BLaER1 treated with 17β-estradiol and CSF1 and Interleukin-3, amounts not matched to agents 10 nM and 100 nM (cell line): ENCODE measurements around the gene SLIT3.

Experiments
- H3K27ac ChIP-seq, 11 experiments: shearing (Covaris generic); formaldehyde crosslinking; 2 replicates each; pipeline ENCODE4 v1.8.1; 2022
- H3K27me3 ChIP-seq, 11 experiments: shearing (Covaris generic); formaldehyde crosslinking; 2 replicates each; pipeline ENCODE4 v1.8.1; 2022
- H3K36me3 ChIP-seq, 11 experiments: shearing (Covaris generic); formaldehyde crosslinking; 2 replicates each; pipeline ENCODE4 v1.8.1; 2022
- H3K4me1 ChIP-seq, 10 experiments: shearing (Covaris generic); formaldehyde crosslinking; 2 replicates each; pipeline ENCODE4 v1.8.1; 2022
- H3K4me2 ChIP-seq, 11 experiments: shearing (Covaris generic); formaldehyde crosslinking; 2 replicates each; pipeline ENCODE4 v1.8.1; 2022
- H3K4me3 ChIP-seq, 10 experiments: shearing (Covaris generic); formaldehyde crosslinking; 2 replicates each; pipeline ENCODE4 v1.8.1; 2022
- H3K9ac ChIP-seq, 11 experiments: shearing (Covaris generic); formaldehyde crosslinking; 2 replicates each; pipeline ENCODE4 v1.8.1; 2022
- H3K9me3 ChIP-seq, 11 experiments: shearing (Covaris generic); formaldehyde crosslinking; replicated peaks in 1 of 11; 2 replicates each; pipeline ENCODE4 v1.8.1; 2022
- H4K20me1 ChIP-seq, 11 experiments: shearing (Covaris generic); formaldehyde crosslinking; 2 replicates each; pipeline ENCODE4 v1.8.1; 2022
- Cebpa-rat ChIP-seq, 11 experiments: shearing (Covaris generic); IDR thresholded peaks; 2 replicates each; pipeline ENCODE4 v1.8.1; 2022

The SLIT3 gene

DNA sequence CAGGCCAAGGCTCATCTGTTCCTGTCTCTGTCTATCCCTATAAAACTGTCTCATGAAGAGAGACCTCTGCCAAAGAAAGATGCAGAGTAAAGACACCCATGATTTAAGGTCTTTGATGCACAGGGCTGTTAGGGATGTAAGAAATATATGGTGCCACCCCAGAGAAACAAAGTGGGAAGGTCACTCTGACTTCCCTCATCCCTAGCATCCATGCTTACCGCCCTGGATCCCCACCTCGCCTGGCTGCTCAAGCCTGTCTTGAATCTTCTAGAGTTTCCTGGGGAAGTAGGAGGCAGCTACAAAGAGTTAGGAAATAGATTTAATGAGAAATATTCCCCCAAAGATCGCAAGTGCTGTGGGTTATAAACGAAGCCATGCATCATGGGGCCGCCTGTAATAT lies 349.2 kb downstream of the SLIT3 start:
- H3K9me3 ChIP-seq: no peaks in the 10 kb centered on the region
- no peaks in the 10 kb centered on the region for H4K20me1 ChIP-seq
- no peaks in the 10 kb centered on the region for H3K27me3 ChIP-seq
- H3K4me3 ChIP-seq: no peak overlapping the region
- H3K4me1 ChIP-seq: peaks cover 0 to 3% (median 0%) of the 10 kb centered on the region in 10 experiments; a peak in 1 of 20 replicates
- TF ChIP-seq Cebpa-rat (IDR thresholded peaks at IDR 0.05): no peak
- no peak overlapping the region for H3K4me2 ChIP-seq
- H3K9ac ChIP-seq: no peak overlapping the region
- H3K36me3 ChIP-seq: no peaks in the 10 kb centered on the region
- no peak overlapping the region for H3K27ac ChIP-seq

DNA sequence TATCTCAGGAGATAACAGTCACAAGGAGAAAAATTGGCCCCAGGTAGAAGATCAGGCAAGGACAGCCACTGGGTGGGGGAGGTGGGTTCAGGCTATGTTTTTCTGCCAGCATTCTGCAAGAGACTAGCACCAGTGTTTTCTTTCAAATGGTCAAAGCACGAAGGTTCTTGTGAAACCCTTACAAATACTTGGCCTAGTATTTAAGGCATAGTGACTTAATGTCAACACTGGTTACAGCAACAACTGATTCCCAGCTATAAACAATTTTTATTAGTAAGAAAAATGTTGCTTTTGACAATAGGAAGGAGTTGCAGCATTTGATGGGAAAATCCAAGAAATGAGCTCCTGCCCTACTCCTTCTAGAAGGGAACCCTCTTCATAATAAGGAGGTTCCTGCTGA lies 349.6 kb downstream of the SLIT3 start:
- H3K4me1 ChIP-seq: peaks cover 0 to 3% (median 0%) of the 10 kb centered on the region in 10 experiments; a peak in 1 of 20 replicates
- no peak for TF ChIP-seq Cebpa-rat (IDR thresholded peaks at IDR 0.05)
- H4K20me1 ChIP-seq: no peaks in the 10 kb centered on the region
- no peak overlapping the region for H3K9ac ChIP-seq
- no peak overlapping the region for H3K27ac ChIP-seq
- H3K9me3 ChIP-seq: no peaks in the 10 kb centered on the region
- no peak overlapping the region for H3K4me3 ChIP-seq
- no peaks in the 10 kb centered on the region for H3K27me3 ChIP-seq
- H3K4me2 ChIP-seq: no peak overlapping the region
- H3K36me3 ChIP-seq: no peaks in the 10 kb centered on the region

DNA sequence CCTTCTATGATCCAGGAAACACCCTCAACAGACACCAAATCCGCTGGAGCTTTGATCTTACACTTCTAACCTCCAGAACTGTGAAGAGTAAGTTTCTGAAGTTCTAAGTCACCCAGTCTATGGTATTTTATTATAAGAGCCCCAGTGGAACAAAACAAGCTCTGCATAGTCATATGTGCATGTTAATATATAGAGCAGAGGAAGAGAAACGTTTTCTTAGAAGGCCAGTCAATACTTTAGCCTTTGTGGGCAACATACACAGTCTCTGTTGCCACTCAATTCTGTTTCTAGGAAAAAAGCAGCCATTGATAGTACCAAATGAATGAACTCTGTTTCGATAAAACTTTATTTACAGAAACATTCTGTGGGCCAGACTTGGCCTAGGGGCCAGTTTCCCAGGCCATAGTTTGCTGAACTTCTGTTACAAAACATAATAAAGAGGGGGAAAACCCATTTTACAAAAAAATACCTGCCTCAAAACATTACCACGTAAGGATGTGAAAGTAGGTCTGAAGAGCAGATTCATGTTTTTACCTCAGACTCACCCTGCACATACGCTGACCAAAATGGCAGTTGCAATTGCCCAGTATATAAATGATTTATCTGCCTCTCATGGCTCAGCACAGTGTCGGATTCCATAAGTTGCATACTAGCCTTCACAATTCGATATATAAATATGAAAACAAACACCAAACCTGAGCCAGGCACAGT lies 350.5 kb downstream of the SLIT3 start:
- H3K4me2 ChIP-seq: no peak overlapping the region
- no peaks in the 10 kb centered on the region for H3K9me3 ChIP-seq
- no peak for TF ChIP-seq Cebpa-rat (IDR thresholded peaks at IDR 0.05)
- H3K27ac ChIP-seq: no peak overlapping the region
- no peaks in the 10 kb centered on the region for H3K36me3 ChIP-seq
- no peak overlapping the region for H3K4me3 ChIP-seq
- H3K9ac ChIP-seq: no peak overlapping the region
- peaks cover 0 to 3% (median 0%) of the 10 kb centered on the region in 10 experiments; a peak in 1 of 20 replicates for H3K4me1 ChIP-seq
- H3K27me3 ChIP-seq: no peaks in the 10 kb centered on the region
- H4K20me1 ChIP-seq: no peaks in the 10 kb centered on the region

DNA sequence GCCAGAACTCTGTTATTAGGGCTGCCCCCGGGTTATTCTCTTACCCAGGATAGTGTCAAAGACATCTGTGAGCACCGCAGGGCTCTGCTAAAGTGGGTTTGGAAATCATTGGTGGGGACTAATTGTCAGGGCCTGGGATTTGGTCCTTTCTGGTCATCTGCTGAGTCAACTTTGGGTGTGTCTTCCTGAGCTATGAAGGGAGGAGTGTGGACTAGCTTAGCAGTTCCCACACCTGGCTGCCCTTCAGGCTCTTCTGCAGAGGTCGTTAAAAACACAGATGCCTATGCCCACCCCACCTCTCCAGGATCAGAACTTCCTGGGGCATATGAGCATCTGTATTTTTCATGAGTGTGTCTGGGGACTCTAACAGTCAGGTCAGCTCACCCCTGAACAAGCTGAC lies 352.2 kb downstream of the SLIT3 start:
- Histone ChIP-seq H3K4me2 (no peak overlapping the region), H3K9ac (no peak overlapping the region), H3K4me3 (no peak overlapping the region), H3K36me3 (no peaks in the 10 kb centered on the region), H3K4me1 (peaks cover 0 to 3% (median 0%) of the 10 kb centered on the region in 10 experiments; a peak in 2 of 20 replicates), H4K20me1 (no peaks in the 10 kb centered on the region), H3K27me3 (no peaks in the 10 kb centered on the region), H3K9me3 (no peaks in the 10 kb centered on the region), H3K27ac (no peak overlapping the region)
- TF ChIP-seq Cebpa-rat (IDR thresholded peaks at IDR 0.05): no peak

DNA sequence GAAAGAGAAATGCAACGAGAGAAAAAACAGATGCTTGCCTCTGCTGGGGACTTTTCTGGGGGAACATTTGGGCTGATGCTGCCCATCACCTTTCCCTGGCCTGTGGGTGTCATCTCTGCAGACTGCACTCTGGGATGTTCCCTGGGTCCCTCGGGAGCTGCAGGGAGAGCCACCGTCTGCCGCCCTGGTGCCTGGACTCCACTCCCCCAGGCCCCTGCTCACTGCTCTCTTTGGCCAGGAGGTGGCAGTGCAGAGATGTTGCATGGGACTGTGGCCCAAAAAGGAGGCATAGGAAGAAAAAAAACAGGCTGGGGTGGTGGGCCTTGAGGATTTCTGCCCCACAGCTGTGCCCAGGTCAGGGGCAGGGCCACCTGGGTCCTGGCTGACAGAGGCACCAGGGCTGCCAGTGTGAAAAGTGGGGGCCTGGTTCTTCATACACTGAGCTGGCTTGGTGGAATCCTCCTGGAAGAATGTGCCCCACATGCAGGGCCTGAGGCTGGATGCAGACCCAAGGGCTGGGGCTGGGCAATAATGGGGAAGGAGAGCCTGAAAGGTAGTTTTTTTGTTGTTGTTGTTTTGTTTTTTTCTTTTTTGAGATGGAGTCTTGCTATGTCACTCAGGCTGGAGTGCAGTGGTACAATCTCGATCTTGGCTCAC lies 353.6 kb downstream of the SLIT3 start:
- Histone ChIP-seq H3K4me3 (no peak overlapping the region), H3K4me1 (peaks cover 0 to 3% (median 0%) of the 10 kb centered on the region in 10 experiments; a peak in 2 of 20 replicates), H3K27me3 (no peaks in the 10 kb centered on the region), H3K9ac (no peak overlapping the region), H3K27ac (no peak overlapping the region), H3K9me3 (no peaks in the 10 kb centered on the region), H3K36me3 (no peaks in the 10 kb centered on the region), H4K20me1 (no peaks in the 10 kb centered on the region), H3K4me2 (no peak overlapping the region)
- no peak for TF ChIP-seq Cebpa-rat (IDR thresholded peaks at IDR 0.05)

DNA sequence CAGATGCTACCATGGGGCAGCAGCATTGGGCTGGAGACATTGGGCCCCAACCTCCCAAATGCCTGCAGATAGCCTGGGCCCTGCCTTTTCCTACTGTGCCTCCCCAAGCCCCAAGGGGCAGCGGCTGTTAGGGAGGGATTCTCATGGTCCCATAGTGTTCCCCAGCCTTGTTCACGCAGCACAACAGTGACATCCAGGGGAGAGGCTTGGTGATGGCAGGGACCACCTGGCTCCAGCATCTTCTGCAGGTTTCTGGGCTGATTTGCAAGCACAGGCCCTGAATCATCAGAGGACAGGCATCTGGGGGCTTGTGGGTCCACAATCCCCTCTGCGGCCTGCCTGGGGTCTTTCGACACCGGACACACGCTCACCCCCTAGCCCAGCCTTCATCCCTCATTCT lies 354.6 kb downstream of the SLIT3 start:
- Histone ChIP-seq H3K9ac (0 out of 22 replicates have a peak overlapping the region, but pooled peaks of 1 of the 11 experiments have one; percentile 41), H3K27me3 (no peaks in the 10 kb centered on the region), H3K36me3 (no peaks in the 10 kb centered on the region), H3K9me3 (no peaks in the 10 kb centered on the region), H3K27ac (no peak overlapping the region), H3K4me1 (peaks cover 0 to 3% (median 0%) of the 10 kb centered on the region in 10 experiments; a peak in 2 of 20 replicates), H4K20me1 (no peaks in the 10 kb centered on the region), H3K4me3 (no peak overlapping the region), H3K4me2 (no peak overlapping the region)
- TF ChIP-seq Cebpa-rat (IDR thresholded peaks at IDR 0.05): no peak

DNA sequence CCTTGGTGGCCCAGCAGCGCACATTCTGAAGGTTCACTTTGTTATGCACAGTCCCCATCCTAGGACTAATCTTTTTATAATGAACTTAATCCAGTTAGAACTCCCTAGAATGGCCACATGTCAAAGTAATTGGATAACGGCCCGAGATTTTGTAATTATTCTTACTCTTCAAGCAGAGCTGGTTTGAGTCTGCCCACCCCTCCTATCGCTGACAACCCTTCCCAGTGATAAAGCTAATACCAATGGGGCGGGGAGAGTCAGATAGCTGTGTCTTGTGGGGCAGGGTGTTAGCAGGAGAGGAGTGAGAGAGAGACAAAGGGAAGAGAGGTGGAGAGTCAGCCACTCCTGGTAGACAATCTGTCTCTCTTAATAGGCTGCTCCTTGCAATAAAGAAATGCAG lies 356.9 kb downstream of the SLIT3 start:
- Histone ChIP-seq H3K4me1 (peaks cover 0 to 18% (median 10%) of the 10 kb centered on the region in 10 experiments; a peak in 9 of 20 replicates), H3K27ac (no peak overlapping the region)
- no peak for TF ChIP-seq Cebpa-rat (IDR thresholded peaks at IDR 0.05)

DNA sequence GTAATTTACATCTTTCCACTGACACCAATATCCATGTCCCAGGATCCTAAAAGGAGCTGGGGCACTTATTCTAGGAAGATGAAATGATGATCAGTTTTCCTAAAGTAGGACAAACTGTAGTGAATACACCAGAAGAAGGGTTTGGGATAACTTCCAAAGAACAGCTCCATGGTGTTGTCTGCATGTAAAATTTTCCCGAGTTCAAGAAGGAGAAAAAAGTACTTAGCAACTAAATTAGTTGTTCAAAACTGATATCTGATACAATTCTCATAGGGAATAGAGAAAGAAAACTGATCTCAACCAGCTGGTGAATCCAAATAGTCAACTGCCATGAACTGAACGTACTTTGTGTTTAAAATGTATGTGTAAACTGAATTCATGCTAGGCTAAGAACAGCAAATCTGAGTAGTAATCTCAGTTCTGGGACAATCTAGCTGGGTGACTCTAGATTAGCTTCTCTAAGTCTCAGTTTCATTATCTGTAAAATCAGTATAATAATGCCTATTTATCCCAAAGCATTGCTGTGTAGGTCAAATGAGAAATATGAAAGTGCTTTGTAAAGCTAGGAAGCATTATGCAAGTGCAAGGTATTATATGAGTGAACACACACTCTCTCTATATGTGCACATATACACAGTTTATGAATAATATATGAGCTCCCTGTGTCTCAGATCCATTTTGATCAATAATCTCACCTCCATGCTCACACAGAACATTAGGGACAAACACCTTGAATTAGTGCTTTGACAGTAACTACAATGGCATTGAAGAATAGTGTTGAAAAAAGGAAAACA lies 357.7 kb downstream of the SLIT3 start:
- no peaks in the 10 kb centered on the region for H3K36me3 ChIP-seq
- H3K9me3 ChIP-seq: no peaks in the 10 kb centered on the region
- H3K27ac ChIP-seq: no peak overlapping the region
- H3K4me3 ChIP-seq: no peak overlapping the region
- H3K4me1 ChIP-seq: peaks cover 0 to 23% (median 11%) of the 10 kb centered on the region in 10 experiments; a peak in 9 of 20 replicates
- no peaks in the 10 kb centered on the region for H4K20me1 ChIP-seq
- no peak for TF ChIP-seq Cebpa-rat (IDR thresholded peaks at IDR 0.05)
- H3K9ac ChIP-seq: no peak overlapping the region
- no peak overlapping the region for H3K4me2 ChIP-seq
- no peaks in the 10 kb centered on the region for H3K27me3 ChIP-seq

More for the DNA sequence above, 356.9 kb downstream of the SLIT3 start:
- H3K36me3 ChIP-seq: no peaks in the 10 kb centered on the region
- H3K27me3 ChIP-seq: no peaks in the 10 kb centered on the region
- no peak overlapping the region for H3K9ac ChIP-seq
- no peak overlapping the region for H3K4me2 ChIP-seq
- H3K4me3 ChIP-seq: no peak overlapping the region
- H4K20me1 ChIP-seq: no peaks in the 10 kb centered on the region
- no peaks in the 10 kb centered on the region for H3K9me3 ChIP-seq

DNA sequence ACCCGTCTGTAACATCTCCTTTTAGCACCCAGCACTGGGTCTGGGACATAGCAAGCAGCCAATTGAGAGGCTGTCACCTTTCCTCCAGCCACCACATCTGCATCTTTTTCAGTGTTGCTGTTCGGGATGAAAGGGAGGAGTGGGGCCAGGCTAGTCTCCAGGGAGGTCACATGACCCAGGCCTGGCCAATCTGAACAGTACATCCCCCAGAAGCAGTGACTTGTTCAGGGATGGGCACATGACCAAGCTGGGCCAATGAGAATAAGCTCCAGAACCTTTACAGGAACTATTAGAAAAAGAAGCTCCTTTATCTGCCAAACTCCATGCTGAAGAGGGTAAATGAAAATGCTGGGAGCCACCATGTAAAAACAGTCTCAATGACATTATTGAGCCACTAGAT lies 359.0 kb downstream of the SLIT3 start:
- H3K27me3 ChIP-seq: no peaks in the 10 kb centered on the region
- no peaks in the 10 kb centered on the region for H3K9me3 ChIP-seq
- H3K27ac ChIP-seq: no peak overlapping the region
- no peaks in the 10 kb centered on the region for H3K36me3 ChIP-seq
- TF ChIP-seq Cebpa-rat (IDR thresholded peaks at IDR 0.05): no peak
- peaks cover 0 to 23% (median 9%) of the 10 kb centered on the region in 10 experiments; a peak in 9 of 20 replicates for H3K4me1 ChIP-seq
- H3K4me3 ChIP-seq: no peak overlapping the region
- H3K4me2 ChIP-seq: no peak overlapping the region; a peak in 1 of 22 replicates
- H3K9ac ChIP-seq: no peak overlapping the region
- H4K20me1 ChIP-seq: no peaks in the 10 kb centered on the region
